Liver (tissue), 3 donors: ENCODE data around the gene FASN.

Experiments used
- EGR1 ChIP-seq, 2 donors: IDR thresholded peaks; 2 replicates each; pipeline ENCODE4 v1.6.1; 2016 to 2018; ENCODE audit warnings: antibody characterized with exemption in 2 of 2, low read depth in 2 of 2
- GABPA ChIP-seq, 2 donors: IDR thresholded peaks in 1 of 2; conservative IDR thresholded peaks in 1 of 2; 2 replicates each; pipeline ENCODE4 v1.6.1; 2016; ENCODE audit warnings: antibody characterized with exemption in 2 of 2, mild to moderate bottlenecking in 1 of 2, moderate library complexity in 1 of 2
- RAD21 ChIP-seq, 2 donors: IDR thresholded peaks; 2 replicates each; pipeline ENCODE4 v1.6.1; 2016; ENCODE audit warnings: antibody characterized with exemption in 2 of 2, mild to moderate bottlenecking in 2 of 2
- TAF1 ChIP-seq: conservative IDR thresholded peaks from 2 replicates; pipeline ENCODE4 v1.6.1; 2016; ENCODE audit warnings: antibody characterized with exemption, mild to moderate bottlenecking
- YY1 ChIP-seq: IDR thresholded peaks from 2 replicates; pipeline ENCODE4 v1.6.1; 2016; ENCODE audit warnings: antibody characterized with exemption, mild to moderate bottlenecking
- TF ChIP-seq, protein P1 (sequence below): IDR thresholded peaks from 2 replicates; pipeline ENCODE4 v1.6.1; 2016; ENCODE audit warnings: antibody characterized with exemption
- TF ChIP-seq, protein P2 (sequence below): fragments of 150-350 bp; IDR thresholded peaks from 2 replicates; pipeline ENCODE4 v1.5.1; 2017; ENCODE audit warnings: improper control_type of control experiment, low read depth, low read length; ENCODE audit not compliant: missing input control
- TF ChIP-seq, protein P3 (sequence below): IDR thresholded peaks from 2 replicates; pipeline ENCODE4 v1.6.1; 2016; ENCODE audit warnings: antibody characterized with exemption, mild to moderate bottlenecking
- donor health status: healthy.
- donor health status: healthy.

DNA sequence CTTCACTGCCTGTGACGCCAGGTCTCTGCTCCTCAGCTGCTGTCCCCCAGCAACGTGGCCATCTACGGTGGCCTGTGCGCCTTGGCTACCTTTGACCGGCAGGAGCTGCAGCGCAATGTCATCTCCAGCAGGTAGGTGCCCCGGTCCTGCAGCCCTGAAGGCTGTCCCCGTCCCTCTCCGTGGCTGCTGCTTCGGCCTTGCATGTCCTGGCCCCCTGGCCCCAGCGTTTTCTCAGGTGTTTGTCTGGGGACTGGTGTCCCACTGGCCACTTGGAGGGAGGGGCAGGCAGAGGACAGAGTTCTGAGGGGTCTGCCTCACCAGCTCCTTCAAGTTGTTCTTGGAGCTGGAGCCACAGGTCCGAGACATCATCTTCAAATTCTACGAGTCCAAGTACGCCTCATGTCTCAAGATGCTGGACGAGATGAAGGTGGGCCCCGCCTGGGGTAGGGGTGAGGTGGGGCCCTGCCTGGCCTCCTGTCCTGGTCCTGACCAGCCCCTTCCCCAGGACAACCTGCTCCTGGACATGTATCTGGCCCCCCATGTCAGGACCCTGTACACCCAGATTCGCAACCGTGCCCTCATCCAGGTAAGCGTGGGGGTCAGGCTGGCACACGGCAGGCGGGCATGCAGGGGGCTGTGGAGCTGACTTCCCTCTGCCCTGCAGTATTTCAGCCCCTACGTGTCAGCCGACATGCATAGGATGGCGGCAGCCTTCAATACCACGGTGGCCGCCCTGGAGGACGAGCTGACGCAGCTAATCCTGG lies 41.9 kb downstream of the FASN start:
- TF ChIP-seq, protein P1, sequence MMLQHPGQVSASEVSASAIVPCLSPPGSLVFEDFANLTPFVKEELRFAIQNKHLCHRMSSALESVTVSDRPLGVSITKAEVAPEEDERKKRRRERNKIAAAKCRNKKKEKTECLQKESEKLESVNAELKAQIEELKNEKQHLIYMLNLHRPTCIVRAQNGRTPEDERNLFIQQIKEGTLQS: no peak
- TF ChIP-seq, protein P2, sequence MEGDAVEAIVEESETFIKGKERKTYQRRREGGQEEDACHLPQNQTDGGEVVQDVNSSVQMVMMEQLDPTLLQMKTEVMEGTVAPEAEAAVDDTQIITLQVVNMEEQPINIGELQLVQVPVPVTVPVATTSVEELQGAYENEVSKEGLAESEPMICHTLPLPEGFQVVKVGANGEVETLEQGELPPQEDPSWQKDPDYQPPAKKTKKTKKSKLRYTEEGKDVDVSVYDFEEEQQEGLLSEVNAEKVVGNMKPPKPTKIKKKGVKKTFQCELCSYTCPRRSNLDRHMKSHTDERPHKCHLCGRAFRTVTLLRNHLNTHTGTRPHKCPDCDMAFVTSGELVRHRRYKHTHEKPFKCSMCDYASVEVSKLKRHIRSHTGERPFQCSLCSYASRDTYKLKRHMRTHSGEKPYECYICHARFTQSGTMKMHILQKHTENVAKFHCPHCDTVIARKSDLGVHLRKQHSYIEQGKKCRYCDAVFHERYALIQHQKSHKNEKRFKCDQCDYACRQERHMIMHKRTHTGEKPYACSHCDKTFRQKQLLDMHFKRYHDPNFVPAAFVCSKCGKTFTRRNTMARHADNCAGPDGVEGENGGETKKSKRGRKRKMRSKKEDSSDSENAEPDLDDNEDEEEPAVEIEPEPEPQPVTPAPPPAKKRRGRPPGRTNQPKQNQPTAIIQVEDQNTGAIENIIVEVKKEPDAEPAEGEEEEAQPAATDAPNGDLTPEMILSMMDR: no peak
- TF ChIP-seq RAD21 (IDR thresholded peaks at IDR 0.05) (no peak), EGR1 (IDR thresholded peaks at IDR 0.05; ENCODE audit: low read depth in 2 of 2) (no peak), YY1 (no peak), GABPA (IDR thresholded peaks at IDR 0.05 in 1 of 2, conservative IDR thresholded peaks at IDR 0.05 in 1 of 2) (no peak), TAF1 (no peak)
- TF ChIP-seq, protein P3, sequence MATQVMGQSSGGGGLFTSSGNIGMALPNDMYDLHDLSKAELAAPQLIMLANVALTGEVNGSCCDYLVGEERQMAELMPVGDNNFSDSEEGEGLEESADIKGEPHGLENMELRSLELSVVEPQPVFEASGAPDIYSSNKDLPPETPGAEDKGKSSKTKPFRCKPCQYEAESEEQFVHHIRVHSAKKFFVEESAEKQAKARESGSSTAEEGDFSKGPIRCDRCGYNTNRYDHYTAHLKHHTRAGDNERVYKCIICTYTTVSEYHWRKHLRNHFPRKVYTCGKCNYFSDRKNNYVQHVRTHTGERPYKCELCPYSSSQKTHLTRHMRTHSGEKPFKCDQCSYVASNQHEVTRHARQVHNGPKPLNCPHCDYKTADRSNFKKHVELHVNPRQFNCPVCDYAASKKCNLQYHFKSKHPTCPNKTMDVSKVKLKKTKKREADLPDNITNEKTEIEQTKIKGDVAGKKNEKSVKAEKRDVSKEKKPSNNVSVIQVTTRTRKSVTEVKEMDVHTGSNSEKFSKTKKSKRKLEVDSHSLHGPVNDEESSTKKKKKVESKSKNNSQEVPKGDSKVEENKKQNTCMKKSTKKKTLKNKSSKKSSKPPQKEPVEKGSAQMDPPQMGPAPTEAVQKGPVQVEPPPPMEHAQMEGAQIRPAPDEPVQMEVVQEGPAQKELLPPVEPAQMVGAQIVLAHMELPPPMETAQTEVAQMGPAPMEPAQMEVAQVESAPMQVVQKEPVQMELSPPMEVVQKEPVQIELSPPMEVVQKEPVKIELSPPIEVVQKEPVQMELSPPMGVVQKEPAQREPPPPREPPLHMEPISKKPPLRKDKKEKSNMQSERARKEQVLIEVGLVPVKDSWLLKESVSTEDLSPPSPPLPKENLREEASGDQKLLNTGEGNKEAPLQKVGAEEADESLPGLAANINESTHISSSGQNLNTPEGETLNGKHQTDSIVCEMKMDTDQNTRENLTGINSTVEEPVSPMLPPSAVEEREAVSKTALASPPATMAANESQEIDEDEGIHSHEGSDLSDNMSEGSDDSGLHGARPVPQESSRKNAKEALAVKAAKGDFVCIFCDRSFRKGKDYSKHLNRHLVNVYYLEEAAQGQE: no peak
